Mesenteric fat pad (tissue), 1 donor: ENCODE measurements around the gene CARD18. TPM values are rescaled to one million over a fixed set of nuclear protein-coding genes. Genes with fewer than 3 reads are reported as not detected.

Experiments used
- total RNA-seq: library from RNA; stranded (reverse); fragmentation: NEBNext Ultra II Directional; extraction: Animal tissue kit (Norgen Biotek cat#: 25700); gene quantifications from one replicate; pipeline ENCODE4 v1.2.1, GENCODE V29; 2021
- donor health status: DM: yes; HTN: yes; CAD: no.

CARD18 gene
- total RNA-seq, 1 donor from 2014 or later = not detected

Other genes with a start within 250 kb of the CARD18 start
- gene CASP12, start 241.3 kb downstream of the CARD18 start, total RNA-seq = 0.45 TPM
- 75.8 TPM for gene CASP4, start 171.2 kb downstream of the CARD18 start, total RNA-seq
- 0.29 TPM for gene CASP5, start 116.6 kb downstream of the CARD18 start, total RNA-seq
- gene CASP1, start 104.6 kb downstream of the CARD18 start, total RNA-seq = 25.0 TPM
- 9.8 TPM for gene CARD16, start 94.4 kb downstream of the CARD18 start, total RNA-seq